Smooth muscle cell (in vitro differentiated cells): ENCODE measurements around the gene APOBEC3F. TPM values are rescaled to one million over a fixed set of nuclear protein-coding genes. Genes with fewer than 3 reads are reported as not detected.
"Not testable (repeated sequence)": the region's sequence is repeated elsewhere in the genome, so short reads cannot be mapped to it uniquely, and the experiment has no call there.

Source experiments
- DNase-seq: peaks from one replicate; lab custom pipeline; 2025; ENCODE audit not compliant: unreplicated experiment; lab: John Stamatoyannopoulos, UW
- H2AFZ ChIP-seq: fragments of 200-600 bp; sonication (generic); 2 replicates; pipeline ENCODE4 v1.6.0; 2016; ENCODE audit warnings: antibody characterized with exemption, low read depth, mild to moderate bottlenecking
- H3F3A ChIP-seq: fragments of 200-600 bp; sonication (generic); 2 replicates; pipeline ENCODE4 v1.6.0; 2017; ENCODE audit warnings: antibody characterized with exemption, low read depth
- H3K27ac ChIP-seq: fragments of 200-600 bp; sonication (generic); 2 replicates; pipeline ENCODE4 v1.5.1; 2016; ENCODE audit warnings: low read depth, mild to moderate bottlenecking
- H3K27me3 ChIP-seq: fragments of 200-600 bp; sonication (generic); 2 replicates; pipeline ENCODE4 v1.6.1; 2016; ENCODE audit warnings: low read depth, mild to moderate bottlenecking
- H3K36me3 ChIP-seq: fragments of 200-600 bp; sonication (generic); 2 replicates; pipeline ENCODE4 v1.5.1; 2016; ENCODE audit warnings: low read depth
- H3K4me1 ChIP-seq: fragments of 200-600 bp; sonication (generic); 2 replicates; pipeline ENCODE4 v1.5.1; 2016; ENCODE audit warnings: low read depth
- H3K4me2 ChIP-seq: fragments of 200-600 bp; sonication (generic); 2 replicates; pipeline ENCODE4 v1.6.0; 2016; ENCODE audit warnings: mild to moderate bottlenecking
- H3K4me3 ChIP-seq: fragments of 200-600 bp; sonication (generic); 2 replicates; pipeline ENCODE4 v1.5.1; 2016; ENCODE audit warnings: mild to moderate bottlenecking
- H3K79me2 ChIP-seq: fragments of 200-600 bp; sonication (generic); 2 replicates; pipeline ENCODE4 v1.6.0; 2016; ENCODE audit warnings: low read depth, mild to moderate bottlenecking
- H3K9ac ChIP-seq: fragments of 200-600 bp; sonication (generic); 2 replicates; pipeline ENCODE4 v1.6.0; 2016; ENCODE audit warnings: low read depth
- H3K9me3 ChIP-seq: fragments of 200-600 bp; sonication (generic); replicated peaks from 2 replicates; pipeline ENCODE4 v1.5.1; 2016; ENCODE audit warnings: low read depth
- H4K20me1 ChIP-seq: fragments of 200-600 bp; sonication (generic); 2 replicates; pipeline ENCODE4 v1.6.0; 2016; ENCODE audit warnings: low read depth
- CTCF ChIP-seq: fragments of 200-600 bp; sonication (generic); IDR thresholded peaks from 2 replicates; pipeline ENCODE4 v1.5.1; 2017; ENCODE audit warnings: borderline replicate concordance, mild to moderate bottlenecking, antibody characterized with exemption; ENCODE audit not compliant: insufficient read depth, poor library complexity, severe bottlenecking
- WGBS: methylation state at CpG from one replicate; pipeline ENCODE4 v1.1.7; 2016; ENCODE audit warnings: low lambda C conversion rate; 5-methylcytosine and 5-hydroxymethylcytosine counted together
- polyA plus RNA-seq: library from polyadenylated mRNA; unstranded; fragments of >200 nt; fragmentation: Nextera tagmentation; extraction: Ambion mirVana; gene quantifications from 2 replicates; pipeline ENCODE4 v1.2.1, GENCODE V29; 2016
- total RNA-seq: library from RNA; depleted of rRNA; stranded (reverse); fragments of >200 nt; gene quantifications from 2 replicates; pipeline ENCODE4 v1.2.3, GENCODE V29; 2014

The APOBEC3F gene
- total and polyA plus RNA-seq, 2 experiments from 2014 or later, result 1.3 to 8.2 TPM

GRCh38 chr22:39068033-39068785, 27.5 kb downstream of the APOBEC3F start:
- H3K27ac ChIP-seq, result no peak overlapping the region

GRCh38 chr22:39070186-39070585, 29.5 kb downstream of the APOBEC3F start:
- DNase-seq, result no peak
- Histone ChIP-seq H3K79me2 (no peaks in the 10 kb centered on the region), H2AFZ (no peak overlapping the region), H3K4me1 (no peaks in the 10 kb centered on the region), H3F3A (no peaks in the 10 kb centered on the region), H4K20me1 (no peaks in the 10 kb centered on the region), H3K9ac (no peak overlapping the region), H3K27me3 (no peaks in the 10 kb centered on the region), H3K4me2 (no peak overlapping the region), H3K27ac (no peak overlapping the region), H3K9me3 (no peaks in the 10 kb centered on the region), H3K4me3 (no peak overlapping the region), H3K36me3 (no peaks in the 10 kb centered on the region)
- TF ChIP-seq CTCF, result no peak
- WGBS, result 89% methylated on average over 7 of the region's 7 CpGs

More at GRCh38 chr22:39068033-39068785, 27.5 kb downstream of the APOBEC3F start:
- no peaks in the 10 kb centered on the region for H3F3A ChIP-seq
- no peak for TF ChIP-seq CTCF
- 55% methylated on average over 13 of the region's 13 CpGs for WGBS
- no peaks in the 10 kb centered on the region for H3K27me3 ChIP-seq
- no peaks in the 10 kb centered on the region for H3K4me1 ChIP-seq
- H2AFZ ChIP-seq, result no peak overlapping the region
- H3K9ac ChIP-seq, result no peak overlapping the region
- no peaks in the 10 kb centered on the region for H3K79me2 ChIP-seq
- no peak overlapping the region for H3K4me3 ChIP-seq
- no peaks in the 10 kb centered on the region for H3K36me3 ChIP-seq
- H3K9me3 ChIP-seq, result no peaks in the 10 kb centered on the region
- no peaks in the 10 kb centered on the region for H4K20me1 ChIP-seq
- no peak overlapping the region for H3K4me2 ChIP-seq
- DNase-seq, result no peak

GRCh38 chr22:39072581-39072981, 31.9 kb downstream of the APOBEC3F start:
- H3K4me2 ChIP-seq, H4K20me1 ChIP-seq, H3K4me3 ChIP-seq, H3K79me2 ChIP-seq, H3K4me1 ChIP-seq, H3K9me3 ChIP-seq, DNase-seq, H3F3A ChIP-seq, H2AFZ ChIP-seq, H3K27ac ChIP-seq, H3K27me3 ChIP-seq, H3K36me3 ChIP-seq, H3K9ac ChIP-seq: not testable (repeated sequence)
- 81% methylated on average over 6 of the region's 7 CpGs for WGBS

GRCh38 chr22:39073981-39074380, 33.3 kb downstream of the APOBEC3F start:
- no peak for TF ChIP-seq CTCF

GRCh38 chr22:39076155-39077025, 35.7 kb downstream of the APOBEC3F start:
- H3K4me2 ChIP-seq, result peak overlapping the region; percentile 54
- not testable (repeated sequence) for H3F3A ChIP-seq, H3K27ac ChIP-seq, H3K36me3 ChIP-seq, H4K20me1 ChIP-seq, DNase-seq, H3K4me3 ChIP-seq, H3K4me1 ChIP-seq, H2AFZ ChIP-seq, H3K9me3 ChIP-seq, H3K27me3 ChIP-seq, H3K9ac ChIP-seq, H3K79me2 ChIP-seq
- 55% methylated on average over 15 of the region's 24 CpGs for WGBS

More at GRCh38 chr22:39073981-39074380, 33.3 kb downstream of the APOBEC3F start:
- Histone ChIP-seq H3K9ac (no peak overlapping the region), H3K79me2 (no peaks in the 10 kb centered on the region), H3K9me3 (no peaks in the 10 kb centered on the region), H3K4me1 (no peaks in the 10 kb centered on the region), H3K27me3 (no peaks in the 10 kb centered on the region), H3K36me3 (no peaks in the 10 kb centered on the region), H3F3A (no peaks in the 10 kb centered on the region), H3K4me2 (no peak overlapping the region), H3K4me3 (no peak overlapping the region), H2AFZ (no peak overlapping the region), H4K20me1 (no peaks in the 10 kb centered on the region), H3K27ac (no peak overlapping the region)
- DNase-seq, result no peak
- 50% methylated on average over 2 of the region's 2 CpGs for WGBS
